Hepatocyte (in vitro differentiated cells): ENCODE data around the gene DAB2IP.

ENCODE experiments used
- CTCF ChIP-seq: fragments of 200-600 bp; sonication (generic); IDR thresholded peaks from 2 replicates; pipeline ENCODE4 v1.5.1; 2016; ENCODE audit warnings: antibody characterized with exemption, mild to moderate bottlenecking; ENCODE audit not compliant: poor library complexity
- EZH2 ChIP-seq: fragments of 200-600 bp; sonication (generic); IDR thresholded peaks from 2 replicates; pipeline ENCODE4 v1.6.1; 2016; ENCODE audit warnings: antibody characterized with exemption, mild to moderate bottlenecking, borderline replicate concordance
- EZH2phosphoT487 ChIP-seq: fragments of 200-600 bp; sonication (generic); IDR thresholded peaks from one replicate; pipeline ENCODE4 v1.6.1; 2018; ENCODE audit warnings: antibody characterized with exemption, mild to moderate bottlenecking, low read depth, moderate library complexity; ENCODE audit not compliant: unreplicated experiment, severe bottlenecking

DNA sequence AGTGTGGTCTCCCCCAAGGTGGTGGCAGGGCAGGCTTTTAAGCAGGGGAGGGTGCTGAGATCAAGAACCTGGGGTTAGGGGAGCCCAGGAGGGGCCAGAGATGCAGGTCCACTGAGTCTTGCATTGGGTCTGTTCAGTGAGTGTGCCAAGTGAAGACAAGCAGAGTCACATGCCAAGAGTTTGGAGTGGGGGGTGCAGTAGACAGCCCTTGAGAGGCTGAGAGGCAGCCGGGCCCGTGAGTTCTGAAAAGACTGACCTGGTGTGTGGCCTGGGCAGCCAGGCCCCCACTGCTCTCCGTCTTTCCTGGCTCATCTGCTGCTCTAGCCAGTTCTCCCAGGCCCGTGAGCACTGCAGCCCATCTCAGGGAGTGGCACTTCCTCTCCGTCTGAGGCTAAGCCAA is 120.0 kb downstream of the DAB2IP start:
- TF ChIP-seq CTCF (no peak), EZH2 (no peak), EZH2phosphoT487 (no peak)
